Heart right ventricle (tissue), 16 donors: Measurements from ENCODE around the gene GLRX5. TPM values are rescaled to one million over a fixed set of nuclear protein-coding genes. Genes with fewer than 3 reads are reported as not detected.

ENCODE experiments used
- ATAC-seq, 8 donors: fragments of 200-7000 bp; cut with Tn5 transposase; one replicate each; pipeline ENCODE4 v1.9.1; 2020; ENCODE audit warnings: mild to moderate bottlenecking in 8 of 8, moderate library complexity in 8 of 8, moderate number of reproducible peaks in 1 of 8
- DNase-seq, 2 donors: peaks; one replicate each; pipeline ENCODE4 v3.0.0-alpha.2; 2020
- H3K27ac ChIP-seq, 10 donors: fragments of 200-600 bp; sonication (generic) in 2 of 10; one replicate each; pipeline versions ENCODE4 v1.5.0 to v1.8.0; 2020 to 2022; ENCODE audit warnings: mild to moderate bottlenecking in 3 of 10
- H3K27me3 ChIP-seq, 7 donors: fragments of 200-600 bp; one replicate each; pipeline ENCODE4 v1.8.0; 2021 to 2022; ENCODE audit warnings: mild to moderate bottlenecking in 2 of 7
- H3K36me3 ChIP-seq, 9 donors: fragments of 200-600 bp; sonication (generic) in 1 of 9; one replicate each; pipeline versions ENCODE4 v1.5.0 to v1.8.0; 2020 to 2022; ENCODE audit warnings: mild to moderate bottlenecking in 2 of 9
- H3K4me1 ChIP-seq, 9 donors: fragments of 200-600 bp; sonication (generic) in 1 of 9; one replicate each; pipeline versions ENCODE4 v1.5.0 to v1.8.0; 2020 to 2022; ENCODE audit warnings: mild to moderate bottlenecking in 4 of 9
- H3K4me3 ChIP-seq, 10 donors: fragments of 200-600 bp; sonication (generic) in 2 of 10; one replicate each; pipeline versions ENCODE4 v1.5.0 to v1.8.0; 2020 to 2022; ENCODE audit warnings: mild to moderate bottlenecking in 7 of 10, moderate library complexity in 2 of 10
- H3K9me3 ChIP-seq, 11 donors: fragments of 200-600 bp in 10 of 11; sonication (generic) in 2 of 11; one replicate each; pipeline versions ENCODE4 v1.5.0 to v1.8.0; 2013 to 2022; ENCODE audit warnings: mild to moderate bottlenecking in 2 of 11, control low read depth in 1 of 11, moderate library complexity in 1 of 11
- WGBS, 2 donors: extraction: QIAGEN DNeasy Blood & Tissue Kit; methylation state at CpG; one replicate each; pipeline ENCODE4 v1.1.7; 2013; ENCODE audit warnings: inconsistent platforms in 1 of 2; 5-methylcytosine and 5-hydroxymethylcytosine counted together
- intact Hi-C, 10 donors: fragments of 100-400 bp; cut with DNase I; formaldehyde crosslinking; loops; one replicate each; pipeline versions ENCODE4 v1.11.1 to v1.14.2; 2022
- polyA plus RNA-seq, 2 donors: library from polyadenylated mRNA; stranded (reverse); fragments of 200-250 nt; gene quantifications; one replicate each; pipeline ENCODE4 v1.2.3, GENCODE V29; 2013
- total RNA-seq, 10 donors: library from RNA; stranded (reverse); fragmentation: NEBNext Ultra II Directional in 3 of 10; extraction: Animal tissue kit (Norgen Biotek cat#: 25700) in 3 of 10; gene quantifications; one replicate each; pipeline versions ENCODE4 v1.2.1 to v1.2.4, GENCODE V29; 2021 to 2023
- TF ChIP-seq, protein P1 (sequence below), 9 donors: fragments of 200-600 bp; sonication (generic) in 2 of 9; IDR thresholded peaks; one replicate each; pipeline versions ENCODE4 v1.5.0 to v1.8.0; 2021 to 2022; ENCODE audit warnings: antibody characterized with exemption in 9 of 9, mild to moderate bottlenecking in 5 of 9, moderate library complexity in 1 of 9
- donor health status: Arrhythmogenic right ventricular cardiomyopathy.
- donor health status: ischemic (EF 13 %, LVEDD 7.1; RV severe dilation, severe dysfunction).
- donor health status: healthy with polysubstance abuse.
- donor health status: DM: no; HTN: yes; CAD: no.
- donor health status: DM: no; HTN: no; CAD: no.
- donor health status: ischemic (EF 25% LVEDD 6.9; RV normal size, moderate dysfunction).
- donor health status: ischemic (EF 25% LVEDD 5.7; RV mildly dilated, moderate dysfunction).
- donor health status: healthy.
- donor health status: DM: yes; HTN: yes; CAD: no.
- donor health status: Ischemic cardiomyopathy.
- donor health status: ischemic (EF 35%, LVEDD 5.7; RV mildly dilated, moderate dysfunction).
- donor health status: nonischemic (EF 11% LVEDD 7.7; RV severe dilation, severe dysfunction).
- donor health status: DM: yes; HTN: yes; CAD: no.
- donor health status: PGD.
- donor health status: ischemic (EF 29% LVEDD 5.4; RV normal size, mild dysfunction).
- donor health status: nonischemic (EF 23%, LVEDD 6.1; RV moderate dilation, normal function).

GLRX5 gene
- total and polyA plus RNA-seq, 12 donors: 49.8 to 121 (median 86.8) TPM

DNA sequence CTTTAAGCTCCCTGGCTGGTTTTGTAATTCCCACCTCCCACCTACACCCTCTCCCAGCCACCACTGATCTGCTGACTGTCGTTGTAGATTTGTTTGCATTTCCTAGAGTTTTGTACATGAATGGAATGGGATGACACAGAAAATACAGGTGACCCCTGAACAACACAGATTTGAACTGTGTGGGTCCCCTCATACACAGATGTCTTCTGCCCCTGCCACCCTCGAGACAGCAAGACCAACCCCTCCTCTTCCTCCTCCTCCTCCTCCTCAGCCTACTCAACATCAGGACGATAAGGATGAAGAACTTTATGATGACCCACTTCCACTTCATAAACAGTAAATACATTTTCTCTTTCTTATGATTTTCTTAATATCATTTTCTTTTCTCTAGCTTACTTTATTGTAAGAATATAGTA is 47.2 kb upstream of the GLRX5 start:
- intact Hi-C loops: loop anchor here in 1 of 10 donors (5.0 kb wide), 1 partner anchor 35 kb away; no protein-coding TSS in a partner anchor
- ATAC-seq (no peak), DNase-seq (no peak)
- peaks cover 0 to 3% (median 0%) of the 10 kb centered on the region in 9 donors for H3K36me3 ChIP-seq
- no peak overlapping the region for H3K4me3 ChIP-seq
- TF ChIP-seq, protein P1, sequence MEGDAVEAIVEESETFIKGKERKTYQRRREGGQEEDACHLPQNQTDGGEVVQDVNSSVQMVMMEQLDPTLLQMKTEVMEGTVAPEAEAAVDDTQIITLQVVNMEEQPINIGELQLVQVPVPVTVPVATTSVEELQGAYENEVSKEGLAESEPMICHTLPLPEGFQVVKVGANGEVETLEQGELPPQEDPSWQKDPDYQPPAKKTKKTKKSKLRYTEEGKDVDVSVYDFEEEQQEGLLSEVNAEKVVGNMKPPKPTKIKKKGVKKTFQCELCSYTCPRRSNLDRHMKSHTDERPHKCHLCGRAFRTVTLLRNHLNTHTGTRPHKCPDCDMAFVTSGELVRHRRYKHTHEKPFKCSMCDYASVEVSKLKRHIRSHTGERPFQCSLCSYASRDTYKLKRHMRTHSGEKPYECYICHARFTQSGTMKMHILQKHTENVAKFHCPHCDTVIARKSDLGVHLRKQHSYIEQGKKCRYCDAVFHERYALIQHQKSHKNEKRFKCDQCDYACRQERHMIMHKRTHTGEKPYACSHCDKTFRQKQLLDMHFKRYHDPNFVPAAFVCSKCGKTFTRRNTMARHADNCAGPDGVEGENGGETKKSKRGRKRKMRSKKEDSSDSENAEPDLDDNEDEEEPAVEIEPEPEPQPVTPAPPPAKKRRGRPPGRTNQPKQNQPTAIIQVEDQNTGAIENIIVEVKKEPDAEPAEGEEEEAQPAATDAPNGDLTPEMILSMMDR (IDR thresholded peaks at IDR 0.05): no peak
- 68 to 69% methylated on average over 3 of the region's 3 CpGs for WGBS, 2 donors
- H3K27me3 ChIP-seq: no peaks in the 10 kb centered on the region
- H3K4me1 ChIP-seq: peaks cover 23 to 54% (median 44%) of the 10 kb centered on the region in 9 donors
- no peak overlapping the region for H3K27ac ChIP-seq
- peaks cover 0 to 6% (median 0%) of the 10 kb centered on the region in 11 donors for H3K9me3 ChIP-seq

DNA sequence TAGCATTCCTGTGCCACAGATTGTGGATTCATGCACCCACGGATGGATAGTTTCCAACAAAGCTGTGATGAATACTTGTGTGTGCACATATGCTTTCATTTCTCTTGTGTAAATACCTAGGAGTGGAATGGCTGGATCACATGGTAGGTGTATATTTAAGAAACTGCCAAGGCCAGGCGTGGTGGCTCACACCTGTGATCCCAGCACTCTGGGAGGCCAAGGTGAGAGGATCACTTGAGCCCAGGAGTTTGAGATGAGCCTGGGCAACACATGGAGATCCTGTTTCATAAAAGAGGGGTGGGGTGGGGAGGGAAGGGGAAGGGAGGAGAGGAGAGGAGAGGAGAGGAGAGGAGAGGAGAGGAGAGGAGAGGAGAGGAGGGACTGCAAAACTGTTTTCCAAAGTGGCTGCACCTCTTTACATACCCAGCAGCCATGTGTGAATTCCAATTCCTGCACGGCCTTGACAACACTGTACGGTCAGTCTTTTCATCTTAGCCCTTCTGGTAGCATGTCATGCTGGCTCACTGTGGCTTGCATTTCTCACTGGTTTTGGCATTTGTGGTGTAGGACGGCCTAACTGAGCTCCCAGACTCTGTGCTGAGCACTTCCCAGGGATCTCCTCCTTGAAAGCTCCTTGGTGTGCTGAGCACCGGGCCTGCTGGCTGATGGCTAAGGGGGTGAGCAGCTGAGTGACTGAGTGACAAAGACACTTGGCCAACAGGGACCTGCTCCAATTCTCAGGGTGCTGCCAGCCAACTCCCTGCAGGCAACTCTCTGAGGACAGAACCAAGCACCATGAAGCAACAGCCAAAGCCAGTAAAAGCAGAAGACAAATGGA is 46.3 kb upstream of the GLRX5 start:
- TF ChIP-seq, protein P1 (IDR thresholded peaks at IDR 0.05): no peak
- intact Hi-C loops: loop anchor here in 1 of 10 donors (5.0 kb wide), 1 partner anchor 34 kb away; no protein-coding TSS in a partner anchor

DNA sequence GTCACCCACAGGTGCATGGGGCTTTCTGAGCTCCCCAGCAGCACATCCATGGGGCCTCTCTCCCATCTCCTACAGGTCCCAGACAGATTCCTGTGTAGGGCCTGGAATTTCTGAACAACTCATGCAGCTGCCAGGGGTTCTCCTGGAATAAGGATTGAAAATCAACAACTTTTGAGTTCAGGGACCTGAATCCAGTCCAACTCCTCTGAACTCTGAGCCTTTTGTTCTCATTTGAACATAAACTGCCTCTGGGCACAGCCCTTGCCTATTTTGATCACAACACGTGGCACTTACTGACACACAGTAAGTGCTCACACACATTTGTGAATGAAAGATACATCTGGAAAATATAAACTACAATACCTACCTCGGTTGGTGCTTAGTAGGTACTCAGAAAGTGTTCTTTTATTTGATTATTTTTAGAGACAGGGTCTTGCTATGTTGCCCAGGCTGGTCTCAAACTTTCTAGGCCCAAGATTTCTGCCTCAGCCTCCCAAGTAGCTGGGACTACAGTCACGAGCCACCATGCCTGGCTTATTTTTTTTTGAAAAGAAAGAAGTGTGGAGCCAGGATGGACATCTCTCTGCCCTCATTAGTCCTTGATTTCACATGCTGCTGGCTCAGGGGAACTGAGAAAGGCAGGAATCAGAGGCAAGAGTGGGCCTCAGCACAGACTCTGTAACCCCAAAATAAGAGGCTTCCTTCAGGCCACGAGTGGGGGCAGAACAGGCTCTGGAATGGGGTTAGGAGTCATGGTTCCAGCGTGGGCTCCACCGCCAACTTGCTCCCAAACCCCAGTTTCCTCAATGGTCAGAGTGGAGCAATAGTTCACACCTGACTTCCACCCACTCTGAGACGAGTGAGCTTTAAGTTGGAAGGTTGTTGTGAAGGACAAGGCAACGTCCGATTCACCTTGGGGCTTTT is 45.4 kb upstream of the GLRX5 start:
- H3K9me3 ChIP-seq: peaks cover 0 to 6% (median 0%) of the 10 kb centered on the region in 11 donors
- WGBS, 2 donors: 81 to 82% methylated on average over 9 of the region's 9 CpGs
- H3K4me3 ChIP-seq: no peak overlapping the region
- TF ChIP-seq, protein P1 (IDR thresholded peaks at IDR 0.05): no peak
- peaks cover 10 to 38% (median 26%) of the 10 kb centered on the region in 9 donors for H3K4me1 ChIP-seq
- no peak for DNase-seq
- intact Hi-C loops: loop anchor here in 1 of 10 donors (5.0 kb wide), 1 partner anchor 33 kb away; no protein-coding TSS in a partner anchor
- ATAC-seq: no peak
- H3K27ac ChIP-seq: peak overlapping the region in 7 of 10 donors; percentile 19 to 66 (median 48)
- H3K36me3 ChIP-seq: peaks cover 0 to 3% (median 0%) of the 10 kb centered on the region in 9 donors
- H3K27me3 ChIP-seq: no peaks in the 10 kb centered on the region

More for the DNA sequence above, 46.3 kb upstream of the GLRX5 start:
- Histone ChIP-seq H3K27me3 (no peaks in the 10 kb centered on the region), H3K36me3 (peaks cover 0 to 3% (median 0%) of the 10 kb centered on the region in 9 donors), H3K27ac (peak overlapping the region in 7 of 10 donors; percentile 19 to 66 (median 48)), H3K4me1 (peaks cover 17 to 45% (median 34%) of the 10 kb centered on the region in 9 donors), H3K9me3 (peaks cover 0 to 6% (median 0%) of the 10 kb centered on the region in 11 donors), H3K4me3 (no peak overlapping the region)
- no peak for DNase-seq
- WGBS, 2 donors: 74 to 79% methylated on average over 6 of the region's 6 CpGs
- peak in 7 of 8 donors; percentile 27 to 73 (median 62) for ATAC-seq

DNA sequence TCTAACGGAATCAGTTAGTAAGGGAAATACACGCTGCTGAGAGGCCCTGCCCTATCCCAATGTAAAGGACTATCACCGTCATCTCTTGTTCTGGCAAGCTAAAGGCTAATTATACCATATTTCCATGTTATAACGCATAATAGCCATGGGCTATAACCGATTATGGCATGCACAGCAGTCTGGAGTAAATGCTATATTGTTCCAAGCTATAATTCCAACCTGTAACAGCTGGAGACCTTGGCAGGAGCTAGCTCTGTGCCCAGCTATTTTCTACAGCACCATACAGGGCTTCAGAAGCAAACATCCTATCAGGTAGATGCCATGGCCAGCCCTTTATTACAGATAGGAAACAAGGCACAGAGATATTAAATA is 44.7 kb upstream of the GLRX5 start:
- Histone ChIP-seq H3K4me3 (no peak overlapping the region), H3K27me3 (no peaks in the 10 kb centered on the region), H3K4me1 (peaks cover 9 to 38% (median 26%) of the 10 kb centered on the region in 9 donors), H3K9me3 (peaks cover 0 to 6% (median 0%) of the 10 kb centered on the region in 11 donors), H3K27ac (peak overlapping the region in 5 of 10 donors; percentile 12 to 66 (median 46)), H3K36me3 (peaks cover 0 to 3% (median 0%) of the 10 kb centered on the region in 9 donors)
- ATAC-seq: no peak
- WGBS, 2 donors: 92 to 97% methylated on average over 5 of the region's 5 CpGs
- intact Hi-C loops: no loop called here
- TF ChIP-seq, protein P1 (IDR thresholded peaks at IDR 0.05): no peak
- DNase-seq: no peak
